Caco-2 (cell line): ENCODE measurements around the gene KIAA0319L. TPM values are rescaled to one million over a fixed set of nuclear protein-coding genes. Genes with fewer than 3 reads are reported as not detected.
A peak's percentile ranks its signal among the peaks of the same experiment; 100 is the strongest.

Experiments
- BruUV-seq: library from RNA; stranded (reverse); fragments of 400-500 nt; replicated peaks from 2 replicates; lab custom pipeline; 2021; lab: Mats Ljungman, UMichigan
- CTCF ChIA-PET: fragments of 300-600 bp; sonication (Branson Sonifier 250); formaldehyde crosslinking; loops from one replicate; lab custom pipeline; 2022; ENCODE audit warnings: antibody characterized with exemption; lab: Charles Lee
- POLR2A ChIA-PET: fragments of 300-600 bp; sonication (Branson Sonifier 250); formaldehyde crosslinking; loops from one replicate; lab custom pipeline; 2022; ENCODE audit warnings: antibody characterized with exemption; lab: Charles Lee
- DNase-seq, 2 experiments: peaks; one replicate each; pipeline versions ENCODE4 v3.0.0 to v3.0.0-alpha.2; 2020 to 2022
- H3K27me3 ChIP-seq: replicated peaks from 2 replicates; pipeline ENCODE4 v1.6.0; 2011; ENCODE audit warnings: low read length; ENCODE audit not compliant: control insufficient read depth, insufficient read depth
- H3K36me3 ChIP-seq: 2 replicates; pipeline ENCODE4 v1.5.1; 2011; ENCODE audit warnings: low read length; ENCODE audit not compliant: control insufficient read depth, insufficient read depth
- H3K4me1 ChIP-seq: fragments of 250-450 bp; sonication (Bioruptor Pico); 2 replicates; pipeline ENCODE4 v1.5.1; 2020; ENCODE audit warnings: mild to moderate bottlenecking
- H3K4me3 ChIP-seq: 2 replicates; pipeline ENCODE4 v1.5.1; 2011; ENCODE audit warnings: low read depth, mild to moderate bottlenecking, control low read depth, low read length
- H3K9me3 ChIP-seq: fragments of 250-450 bp; sonication (Bioruptor Pico); 2 replicates; pipeline ENCODE4 v1.5.1; 2020; ENCODE audit warnings: mild to moderate bottlenecking, moderate library complexity
- H3K27ac Mint-ChIP-seq: one replicate; pipeline ENCODE4 v1.8.0; 2022; ENCODE audit warnings: mixed read lengths; ENCODE audit not compliant: unreplicated experiment
- H3K27me3 Mint-ChIP-seq: one replicate; pipeline ENCODE4 v1.8.0; 2022; ENCODE audit warnings: mixed read lengths; ENCODE audit not compliant: insufficient read depth, unreplicated experiment
- H3K36me3 Mint-ChIP-seq: one replicate; pipeline ENCODE4 v1.8.0; 2022; ENCODE audit warnings: mild to moderate bottlenecking, mixed read lengths; ENCODE audit not compliant: insufficient read depth, unreplicated experiment
- H3K4me1 Mint-ChIP-seq: one replicate; pipeline ENCODE4 v1.8.0; 2022; ENCODE audit warnings: low read depth, mixed read lengths; ENCODE audit not compliant: unreplicated experiment
- H3K4me3 Mint-ChIP-seq: one replicate; pipeline ENCODE4 v1.8.0; 2022; ENCODE audit warnings: mild to moderate bottlenecking, moderate library complexity, mixed read lengths; ENCODE audit not compliant: unreplicated experiment
- H3K9me3 Mint-ChIP-seq: one replicate; pipeline ENCODE4 v1.8.0; 2022; ENCODE audit warnings: mixed read lengths; ENCODE audit not compliant: unreplicated experiment
- intact Hi-C: fragments of 100-400 bp; cut with micrococcal nuclease; formaldehyde crosslinking; loops from one replicate; pipeline ENCODE4 v1.10.0; 2022; ENCODE audit not compliant: unreplicated experiment
- total RNA-seq: library from RNA; stranded (reverse); gene quantifications from 2 replicates; pipeline ENCODE4 v1.2.3, GENCODE V29; 2022
- TF ChIP-seq, protein P1 (sequence below), 2 experiments: fragments of 200-600 bp in 1 of 2; IDR thresholded peaks; 1 replicate in 1 of 2; 2 replicates in 1 of 2; pipeline versions ENCODE4 v1.5.1 to v1.8.0; 2011 to 2022; ENCODE audit warnings: antibody characterized with exemption in 1 of 2, control low read depth in 1 of 2, inconsistent platforms in 1 of 2, low read depth in 1 of 2, low read length in 1 of 2, mild to moderate bottlenecking in 1 of 2, moderate library complexity in 1 of 2; ENCODE audit not compliant: insufficient read depth in 1 of 2, severe bottlenecking in 1 of 2, unreplicated experiment in 1 of 2

The KIAA0319L gene
- total RNA-seq, 1 experiment from 2014 or later, result 39.9 TPM

GRCh38 chr1:35530946-35531345 lies 26.3 kb downstream of the KIAA0319L start:
- Mint-ChIP-seq H3K4me1 (no peaks in the 10 kb centered on the region), H3K36me3 (peaks cover 34% of the 10 kb centered on the region), H3K4me3 (no peak overlapping the region), H3K27me3 (no peaks in the 10 kb centered on the region), H3K27ac (no peak overlapping the region), H3K9me3 (peaks cover 24% of the 10 kb centered on the region)
- intact Hi-C loops, result no loop called here
- peaks cover 3% of the 10 kb centered on the region; the same call in 1 of the 2 replicates for H3K36me3 ChIP-seq
- TF ChIP-seq, protein P1, sequence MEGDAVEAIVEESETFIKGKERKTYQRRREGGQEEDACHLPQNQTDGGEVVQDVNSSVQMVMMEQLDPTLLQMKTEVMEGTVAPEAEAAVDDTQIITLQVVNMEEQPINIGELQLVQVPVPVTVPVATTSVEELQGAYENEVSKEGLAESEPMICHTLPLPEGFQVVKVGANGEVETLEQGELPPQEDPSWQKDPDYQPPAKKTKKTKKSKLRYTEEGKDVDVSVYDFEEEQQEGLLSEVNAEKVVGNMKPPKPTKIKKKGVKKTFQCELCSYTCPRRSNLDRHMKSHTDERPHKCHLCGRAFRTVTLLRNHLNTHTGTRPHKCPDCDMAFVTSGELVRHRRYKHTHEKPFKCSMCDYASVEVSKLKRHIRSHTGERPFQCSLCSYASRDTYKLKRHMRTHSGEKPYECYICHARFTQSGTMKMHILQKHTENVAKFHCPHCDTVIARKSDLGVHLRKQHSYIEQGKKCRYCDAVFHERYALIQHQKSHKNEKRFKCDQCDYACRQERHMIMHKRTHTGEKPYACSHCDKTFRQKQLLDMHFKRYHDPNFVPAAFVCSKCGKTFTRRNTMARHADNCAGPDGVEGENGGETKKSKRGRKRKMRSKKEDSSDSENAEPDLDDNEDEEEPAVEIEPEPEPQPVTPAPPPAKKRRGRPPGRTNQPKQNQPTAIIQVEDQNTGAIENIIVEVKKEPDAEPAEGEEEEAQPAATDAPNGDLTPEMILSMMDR (IDR thresholded peaks at IDR 0.05; ENCODE audit: insufficient read depth in 1 of 2, low read depth in 1 of 2, low read length in 1 of 2, severe bottlenecking in 1 of 2, unreplicated experiment in 1 of 2), result no peak
- no TSS peak for BruUV-seq
- DNase-seq, result no peak
- ChIA-PET CTCF (no interaction called here), POLR2A (no interaction called here)
- no peak overlapping the region for H3K4me3 ChIP-seq
- H3K9me3 ChIP-seq, result no peaks in the 10 kb centered on the region
- no peaks in the 10 kb centered on the region for H3K4me1 ChIP-seq
- H3K27me3 ChIP-seq, result no peaks in the 10 kb centered on the region

GRCh38 chr1:35530168-35530567 lies 27.0 kb downstream of the KIAA0319L start:
- peaks cover 34% of the 10 kb centered on the region for H3K36me3 Mint-ChIP-seq
- peaks cover under 1% of the 10 kb centered on the region for H3K4me1 Mint-ChIP-seq

GRCh38 chr1:35524106-35524505 lies 33.1 kb downstream of the KIAA0319L start:
- H3K4me3 ChIP-seq, result no peak overlapping the region
- Mint-ChIP-seq H3K27me3 (no peaks in the 10 kb centered on the region), H3K9me3 (peaks cover 27% of the 10 kb centered on the region), H3K4me1 (peaks cover 31% of the 10 kb centered on the region), H3K4me3 (peak overlapping the region; percentile 13), H3K27ac (peak overlapping the region; percentile 36), H3K36me3 (peaks cover 20% of the 10 kb centered on the region)
- CTCF ChIA-PET, result no interaction called here
- no TSS peak for BruUV-seq
- no peaks in the 10 kb centered on the region for H3K9me3 ChIP-seq
- intact Hi-C loops, result no loop called here
- no peaks in the 10 kb centered on the region for H3K27me3 ChIP-seq
- TF ChIP-seq, protein P1 (IDR thresholded peaks at IDR 0.05; ENCODE audit: insufficient read depth in 1 of 2, low read depth in 1 of 2, low read length in 1 of 2, severe bottlenecking in 1 of 2, unreplicated experiment in 1 of 2), result no peak
- DNase-seq, result peak in 1 of 2 experiments; percentile 34
- POLR2A ChIA-PET, result no interaction called here
- peaks cover 9% of the 10 kb centered on the region for H3K4me1 ChIP-seq
- H3K36me3 ChIP-seq, result no peaks in the 10 kb centered on the region

More at GRCh38 chr1:35530168-35530567, 27.0 kb downstream of the KIAA0319L start:
- Histone ChIP-seq H3K4me3 (no peak overlapping the region), H3K36me3 (peaks cover 3% of the 10 kb centered on the region; the same call in 1 of the 2 replicates), H3K4me1 (no peaks in the 10 kb centered on the region), H3K9me3 (no peaks in the 10 kb centered on the region), H3K27me3 (no peaks in the 10 kb centered on the region)
- H3K9me3 Mint-ChIP-seq, result peaks cover 24% of the 10 kb centered on the region
- H3K4me3 Mint-ChIP-seq, result no peak overlapping the region
- TF ChIP-seq, protein P1 (IDR thresholded peaks at IDR 0.05; ENCODE audit: insufficient read depth in 1 of 2, low read depth in 1 of 2, low read length in 1 of 2, severe bottlenecking in 1 of 2, unreplicated experiment in 1 of 2), result no peak
- DNase-seq, result no peak
- intact Hi-C loops, result no loop called here
- no peaks in the 10 kb centered on the region for H3K27me3 Mint-ChIP-seq
- CTCF ChIA-PET, result no interaction called here
- H3K27ac Mint-ChIP-seq, result no peak overlapping the region
- POLR2A ChIA-PET, result no interaction called here
- BruUV-seq, result no TSS peak
